ENCODE data around the gene BMPER. TPM values are rescaled to one million over a fixed set of nuclear protein-coding genes. Genes with fewer than 3 reads are reported as not detected.

The BMPER gene
- total RNA-seq, 6 experiments from 2014 or later = 9.4 to 13.5 (median 11.1) TPM

- H3K4me1 Mint-ChIP-seq (ENCODE audit: low read depth) = peaks cover 41% of the 10 kb centered on the region
- no peaks in the 10 kb centered on the region; the same call in 1 of the 2 replicates for H3K27me3 Mint-ChIP-seq (ENCODE audit: insufficient read depth)
- no peak overlapping the region for H3K27ac Mint-ChIP-seq
- no peak for DNase-seq
- no peaks in the 10 kb centered on the region for H3K9me3 Mint-ChIP-seq
- no peaks in the 10 kb centered on the region for H3K36me3 Mint-ChIP-seq (ENCODE audit: low read depth)
- H3K4me3 Mint-ChIP-seq = no peak overlapping the region
- no peak for TF ChIP-seq CTCF (IDR thresholded peaks at IDR 0.05)
Observed at GRCh38 chr7:34136698-34137097, 231.4 kb downstream of the BMPER start.

- H3K4me1 Mint-ChIP-seq (ENCODE audit: low read depth) = peaks cover 37% of the 10 kb centered on the region
- no peaks in the 10 kb centered on the region for H3K36me3 Mint-ChIP-seq (ENCODE audit: low read depth)
- no peak overlapping the region for H3K27ac Mint-ChIP-seq
- H3K27me3 Mint-ChIP-seq (ENCODE audit: insufficient read depth) = no peaks in the 10 kb centered on the region; the same call in 1 of the 2 replicates
- no peak for DNase-seq
- H3K9me3 Mint-ChIP-seq = no peaks in the 10 kb centered on the region
- TF ChIP-seq CTCF (IDR thresholded peaks at IDR 0.05) = no peak
- H3K4me3 Mint-ChIP-seq = no peak overlapping the region
Observed at GRCh38 chr7:34137176-34137575, 231.8 kb downstream of the BMPER start.

- H3K27ac Mint-ChIP-seq = no peak overlapping the region
- no peak for TF ChIP-seq CTCF (IDR thresholded peaks at IDR 0.05)
- DNase-seq = no peak
- no peaks in the 10 kb centered on the region; the same call in 1 of the 2 replicates for H3K27me3 Mint-ChIP-seq (ENCODE audit: insufficient read depth)
- H3K9me3 Mint-ChIP-seq = no peaks in the 10 kb centered on the region
- no peaks in the 10 kb centered on the region for H3K36me3 Mint-ChIP-seq (ENCODE audit: low read depth)
- H3K4me1 Mint-ChIP-seq (ENCODE audit: low read depth) = peaks cover 27% of the 10 kb centered on the region
- no peak overlapping the region for H3K4me3 Mint-ChIP-seq
Observed at GRCh38 chr7:34138483-34138882, 233.1 kb downstream of the BMPER start.

DNA sequence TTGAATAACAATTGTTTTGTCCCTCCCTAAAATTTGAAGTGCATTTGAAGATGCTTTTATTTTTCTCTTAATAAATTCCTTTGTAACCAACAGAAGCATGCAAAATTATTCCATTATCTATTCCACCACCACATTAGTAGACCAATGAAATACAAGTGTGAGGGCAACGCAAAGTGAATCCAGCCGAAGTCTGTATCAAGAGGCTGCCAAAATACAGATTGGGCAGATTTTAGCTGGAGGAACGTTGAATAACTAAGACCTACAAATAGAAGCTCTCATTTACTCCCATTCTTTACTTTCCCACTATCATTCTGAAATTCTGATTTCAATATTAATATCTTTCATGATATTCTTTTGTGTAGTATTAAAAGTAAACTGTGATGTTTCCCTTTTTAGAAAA, 233.7 kb downstream of the BMPER start:
- Mint-ChIP-seq H3K36me3 (ENCODE audit: low read depth) (peaks cover 4% of the 10 kb centered on the region), H3K27ac (no peak overlapping the region), H3K4me1 (ENCODE audit: low read depth) (peaks cover 25% of the 10 kb centered on the region), H3K4me3 (no peak overlapping the region), H3K9me3 (no peaks in the 10 kb centered on the region), H3K27me3 (ENCODE audit: insufficient read depth) (no peaks in the 10 kb centered on the region; the same call in 1 of the 2 replicates)
- DNase-seq = no peak
- no peak for TF ChIP-seq CTCF (IDR thresholded peaks at IDR 0.05)

- TF ChIP-seq CTCF (IDR thresholded peaks at IDR 0.05) = no peak
- Mint-ChIP-seq H3K4me3 (no peak overlapping the region), H3K27ac (no peak overlapping the region), H3K9me3 (no peaks in the 10 kb centered on the region), H3K36me3 (ENCODE audit: low read depth) (peaks cover 7% of the 10 kb centered on the region), H3K27me3 (ENCODE audit: insufficient read depth) (no peaks in the 10 kb centered on the region; the same call in 1 of the 2 replicates), H3K4me1 (ENCODE audit: low read depth) (peaks cover 16% of the 10 kb centered on the region)
- no peak for DNase-seq
Observed at GRCh38 chr7:34140066-34140465, 234.7 kb downstream of the BMPER start.

DNA sequence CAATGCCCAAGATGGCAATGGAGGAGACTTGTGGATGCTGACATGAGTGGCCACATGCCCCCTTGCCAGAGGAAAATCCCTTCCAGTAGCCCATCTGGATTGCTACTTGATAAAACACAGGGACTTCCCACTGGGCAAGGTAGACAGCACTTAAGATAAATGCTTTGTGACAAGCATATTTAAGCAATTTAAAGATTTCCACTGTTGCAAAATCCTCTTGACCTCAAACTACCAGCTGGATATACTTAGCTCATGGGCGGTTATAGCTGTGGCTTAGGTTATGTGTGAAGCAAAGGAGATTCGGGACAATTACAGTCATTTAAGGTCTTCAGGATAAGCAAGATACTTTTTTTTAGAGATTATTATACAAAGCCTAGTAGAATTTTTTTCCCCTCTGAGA, 238.1 kb downstream of the BMPER start:
- peak; percentile 16 for DNase-seq
- no peaks in the 10 kb centered on the region; the same call in 1 of the 2 replicates for H3K27me3 Mint-ChIP-seq (ENCODE audit: insufficient read depth)
- no peak for TF ChIP-seq CTCF (IDR thresholded peaks at IDR 0.05)
- peaks cover 7% of the 10 kb centered on the region for H3K36me3 Mint-ChIP-seq (ENCODE audit: low read depth)
- peaks cover 8% of the 10 kb centered on the region; the same call in 1 of the 2 replicates for H3K4me1 Mint-ChIP-seq (ENCODE audit: low read depth)
- no peaks in the 10 kb centered on the region for H3K9me3 Mint-ChIP-seq
- no peak overlapping the region for H3K27ac Mint-ChIP-seq
- H3K4me3 Mint-ChIP-seq = no peak overlapping the region
